ENCODE data around the gene CPNE1. TPM values are rescaled to one million over a fixed set of nuclear protein-coding genes. Genes with fewer than 3 reads are reported as not detected.
A peak's percentile ranks its signal among the peaks of the same experiment; 100 is the strongest.

Gene CPNE1
- total RNA-seq, 3 donors from 2014 or later (not counting 1 experiment from before 2014, with no cell fraction given), result 298 to 342 (median 334) TPM

DNA sequence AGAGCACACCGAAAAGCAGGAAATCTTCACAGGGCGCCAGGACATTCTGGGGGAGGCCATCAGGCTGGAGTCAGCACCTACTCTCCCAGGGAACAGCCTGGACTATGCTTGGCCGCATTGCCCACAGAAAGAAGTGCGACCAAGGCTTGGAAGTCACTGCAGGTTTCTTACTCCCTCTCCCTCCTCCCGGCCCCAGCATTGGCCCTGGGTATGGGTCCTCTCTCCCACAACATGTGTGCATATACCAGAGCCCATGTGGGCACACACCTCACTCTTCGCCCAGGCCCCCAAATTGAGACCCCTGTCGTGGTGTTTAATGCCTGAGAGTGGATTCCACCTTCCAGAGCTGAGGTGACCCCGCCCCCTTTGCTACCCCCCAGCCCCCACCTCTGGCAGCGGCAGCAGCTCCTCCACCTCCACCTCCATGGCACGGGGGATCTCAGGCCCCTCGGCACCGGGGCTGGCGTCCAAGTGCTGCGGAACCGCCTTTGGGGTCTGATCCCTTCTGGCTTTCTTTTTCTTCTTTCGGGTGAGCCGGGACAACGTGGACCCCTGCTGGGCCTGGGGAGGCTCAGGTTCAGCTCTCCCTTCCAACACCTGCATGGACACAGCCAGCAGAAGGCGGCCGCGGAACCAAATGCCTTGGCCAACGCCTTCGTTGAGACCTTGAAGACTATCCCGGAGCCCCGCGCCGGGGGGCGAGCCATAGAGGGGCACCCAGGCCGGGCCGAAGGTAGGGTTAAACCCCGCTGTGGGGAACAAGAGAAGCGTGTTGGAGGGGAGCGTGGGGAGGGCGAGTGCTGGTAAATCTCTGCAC is 64.3 kb downstream of the CPNE1 start:
- peaks cover 19% of the 10 kb centered on the region for H3K4me1 ChIP-seq (ENCODE audit: control insufficient read depth, insufficient read depth, low read length)
- Mint-ChIP-seq H3K36me3 (no peaks in the 10 kb centered on the region), H3K27ac (peak overlapping the region in 1 of 2 donors; percentile 75), H3K27me3 (ENCODE audit: low read depth in 2 of 2) (peaks cover 24 to 37% of the 10 kb centered on the region in 2 donors), H3K4me3 (peak overlapping the region; percentile 76), H3K4me1 (peaks cover 0 to 12% of the 10 kb centered on the region in 2 donors), H3K9me3 (no peaks in the 10 kb centered on the region)
- no peak overlapping the region for H3K27ac ChIP-seq (ENCODE audit: low read length)
- DNase-seq (no peak), ATAC-seq (no peak)
- peaks cover 20% of the 10 kb centered on the region for H3K27me3 ChIP-seq (ENCODE audit: control insufficient read depth, insufficient read depth, low read length)
- H3K4me3 ChIP-seq (ENCODE audit: low read length), result peak overlapping the region; percentile 48
- TF ChIP-seq, protein P1, sequence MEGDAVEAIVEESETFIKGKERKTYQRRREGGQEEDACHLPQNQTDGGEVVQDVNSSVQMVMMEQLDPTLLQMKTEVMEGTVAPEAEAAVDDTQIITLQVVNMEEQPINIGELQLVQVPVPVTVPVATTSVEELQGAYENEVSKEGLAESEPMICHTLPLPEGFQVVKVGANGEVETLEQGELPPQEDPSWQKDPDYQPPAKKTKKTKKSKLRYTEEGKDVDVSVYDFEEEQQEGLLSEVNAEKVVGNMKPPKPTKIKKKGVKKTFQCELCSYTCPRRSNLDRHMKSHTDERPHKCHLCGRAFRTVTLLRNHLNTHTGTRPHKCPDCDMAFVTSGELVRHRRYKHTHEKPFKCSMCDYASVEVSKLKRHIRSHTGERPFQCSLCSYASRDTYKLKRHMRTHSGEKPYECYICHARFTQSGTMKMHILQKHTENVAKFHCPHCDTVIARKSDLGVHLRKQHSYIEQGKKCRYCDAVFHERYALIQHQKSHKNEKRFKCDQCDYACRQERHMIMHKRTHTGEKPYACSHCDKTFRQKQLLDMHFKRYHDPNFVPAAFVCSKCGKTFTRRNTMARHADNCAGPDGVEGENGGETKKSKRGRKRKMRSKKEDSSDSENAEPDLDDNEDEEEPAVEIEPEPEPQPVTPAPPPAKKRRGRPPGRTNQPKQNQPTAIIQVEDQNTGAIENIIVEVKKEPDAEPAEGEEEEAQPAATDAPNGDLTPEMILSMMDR (IDR thresholded peaks at IDR 0.05), result no peak
- WGBS (ENCODE audit: insufficient coverage), result 26% methylated on average over 31 of the region's 34 CpGs
- intact Hi-C loops (cut with micrococcal nuclease), result loop anchor here (5.0 kb wide), 2 partner anchors 142 to 282 kb away; partner anchors contain the start of gene RBM39
- no peaks in the 10 kb centered on the region for H3K9me3 ChIP-seq (ENCODE audit: control insufficient read depth, insufficient read depth, low read length)
- H3K36me3 ChIP-seq (ENCODE audit: control insufficient read depth, insufficient read depth, low read length), result no peaks in the 10 kb centered on the region

DNA sequence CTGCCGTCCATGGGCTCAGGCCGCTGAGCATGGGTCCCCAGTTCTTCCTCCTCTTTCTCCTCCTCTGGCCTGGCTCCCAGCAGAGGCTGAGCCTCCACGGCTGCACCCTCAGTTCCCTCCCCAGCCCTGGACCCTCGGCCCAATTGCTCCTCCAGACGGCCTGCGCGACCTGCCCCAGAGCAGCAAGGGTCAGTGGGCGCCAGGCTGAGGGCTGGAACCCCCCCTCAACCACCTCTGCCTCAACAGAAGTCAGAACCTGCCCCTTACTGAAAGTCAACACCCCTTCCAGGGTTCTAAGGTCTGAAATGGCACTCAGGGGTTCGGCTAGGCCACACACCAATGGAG is 65.0 kb downstream of the CPNE1 start:
- no peaks in the 10 kb centered on the region for H3K36me3 ChIP-seq (ENCODE audit: control insufficient read depth, insufficient read depth, low read length)
- H3K4me1 ChIP-seq (ENCODE audit: control insufficient read depth, insufficient read depth, low read length), result peaks cover 19% of the 10 kb centered on the region
- H3K36me3 Mint-ChIP-seq, result no peaks in the 10 kb centered on the region
- H3K4me1 Mint-ChIP-seq, result peaks cover 0 to 12% of the 10 kb centered on the region in 2 donors
- TF ChIP-seq, protein P1 (IDR thresholded peaks at IDR 0.05), result no peak
- no peak overlapping the region for H3K4me3 ChIP-seq (ENCODE audit: low read length)
- H3K27me3 Mint-ChIP-seq (ENCODE audit: low read depth in 2 of 2), result peaks cover 24 to 37% of the 10 kb centered on the region in 2 donors
- H3K27ac Mint-ChIP-seq, result no peak overlapping the region
- H3K9me3 Mint-ChIP-seq, result no peaks in the 10 kb centered on the region
- DNase-seq (no peak), ATAC-seq (no peak)
- H3K27me3 ChIP-seq (ENCODE audit: control insufficient read depth, insufficient read depth, low read length), result peaks cover 20% of the 10 kb centered on the region
- H3K9me3 ChIP-seq (ENCODE audit: control insufficient read depth, insufficient read depth, low read length), result no peaks in the 10 kb centered on the region
- H3K4me3 Mint-ChIP-seq, result no peak overlapping the region
- H3K27ac ChIP-seq (ENCODE audit: low read length), result no peak overlapping the region
- 92% methylated on average over 9 of the region's 9 CpGs for WGBS (ENCODE audit: insufficient coverage)
- intact Hi-C loops (cut with micrococcal nuclease), result loop anchor here (5.0 kb wide), 2 partner anchors 143 to 283 kb away; partner anchors contain the start of gene RBM39

DNA sequence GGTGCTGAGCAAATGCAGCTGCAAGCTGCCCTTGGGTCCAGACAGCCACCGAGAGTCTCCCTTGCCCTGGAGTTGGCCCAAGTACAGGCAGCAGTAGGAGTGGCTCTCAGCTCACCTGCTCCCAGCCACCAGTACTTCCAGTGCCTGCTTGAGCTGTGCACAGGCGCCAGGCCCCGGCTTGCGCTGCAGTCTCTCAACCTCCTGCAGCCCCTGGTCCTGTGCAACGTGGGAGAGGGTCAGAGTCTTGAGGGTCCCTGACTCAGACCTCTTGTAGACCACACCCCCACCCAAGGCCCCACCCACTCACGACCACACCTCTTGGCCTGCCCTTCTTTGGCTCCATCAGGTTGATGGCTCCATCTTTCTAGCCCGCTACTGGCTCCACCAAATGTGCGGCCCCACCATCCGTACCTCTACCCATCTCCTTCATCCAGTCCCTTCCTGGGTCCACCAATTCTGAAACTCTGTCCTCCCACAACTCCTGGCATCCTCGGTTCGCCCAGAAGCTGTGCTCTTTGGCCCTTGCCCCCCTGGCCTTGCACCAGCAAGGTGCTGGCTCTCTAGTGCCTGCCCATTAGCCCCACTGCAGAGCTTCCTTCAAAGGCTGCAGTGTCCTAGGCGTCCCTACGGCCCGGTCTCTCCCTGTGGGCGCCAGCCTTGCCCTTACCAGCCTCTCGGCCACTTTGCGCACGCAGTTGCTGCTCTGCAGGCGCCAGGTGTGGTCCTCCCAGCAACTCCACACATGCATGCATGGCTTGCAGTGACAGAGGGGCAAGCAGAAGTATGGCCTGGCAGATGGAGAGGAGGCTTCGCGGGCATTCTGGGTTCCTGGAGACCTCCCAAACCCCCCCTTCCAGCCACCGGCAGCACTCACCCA is 65.6 kb downstream of the CPNE1 start:
- Mint-ChIP-seq H3K9me3 (no peaks in the 10 kb centered on the region), H3K4me3 (no peak overlapping the region), H3K27me3 (ENCODE audit: low read depth in 2 of 2) (peaks cover 24 to 37% of the 10 kb centered on the region in 2 donors), H3K27ac (no peak overlapping the region), H3K4me1 (peaks cover 0 to 12% of the 10 kb centered on the region in 2 donors), H3K36me3 (no peaks in the 10 kb centered on the region)
- intact Hi-C loops (cut with micrococcal nuclease), result no loop called here
- no peak for ATAC-seq
- H3K27me3 ChIP-seq (ENCODE audit: control insufficient read depth, insufficient read depth, low read length), result peaks cover 20% of the 10 kb centered on the region
- 85% methylated on average over 22 of the region's 22 CpGs for WGBS (ENCODE audit: insufficient coverage)
- TF ChIP-seq, protein P1 (IDR thresholded peaks at IDR 0.05), result no peak
- no peak for DNase-seq
- H3K4me3 ChIP-seq (ENCODE audit: low read length), result no peak overlapping the region
- H3K9me3 ChIP-seq (ENCODE audit: control insufficient read depth, insufficient read depth, low read length), result no peaks in the 10 kb centered on the region
- no peak overlapping the region for H3K27ac ChIP-seq (ENCODE audit: low read length)
- peaks cover 19% of the 10 kb centered on the region for H3K4me1 ChIP-seq (ENCODE audit: control insufficient read depth, insufficient read depth, low read length)
- no peaks in the 10 kb centered on the region for H3K36me3 ChIP-seq (ENCODE audit: control insufficient read depth, insufficient read depth, low read length)

All from natural killer cell (primary cell).